Astrocyte (in vitro differentiated cells and primary cell): ENCODE data around the gene SRSF2. TPM values are rescaled to one million over a fixed set of nuclear protein-coding genes. Genes with fewer than 3 reads are reported as not detected.

ENCODE experiments used
- DNase-seq: peaks from one replicate; pipeline ENCODE4 v3.0.0-alpha.2; 2010; ENCODE audit warnings: low read depth
- FAIRE-seq: peaks from 2 replicates; lab custom pipeline; 2011; peaks lifted over from hg19 to GRCh38; lab: Jason Lieb, UNC
- H2AFZ ChIP-seq: 2 replicates; pipeline ENCODE4 v1.6.0; 2012; ENCODE audit warnings: low read depth, low read length, inconsistent platforms
- H3K27ac ChIP-seq: 2 replicates; pipeline ENCODE4 v1.5.1; 2011; ENCODE audit warnings: low read depth, low read length, inconsistent platforms
- H3K27me3 ChIP-seq: 2 replicates; pipeline ENCODE4 v1.6.0; 2011; ENCODE audit warnings: low read length, inconsistent platforms; ENCODE audit not compliant: insufficient read depth
- H3K36me3 ChIP-seq: 2 replicates; pipeline ENCODE4 v1.5.1; 2011; ENCODE audit warnings: low read length, inconsistent platforms; ENCODE audit not compliant: insufficient read depth
- H3K4me1 ChIP-seq: 2 replicates; pipeline ENCODE4 v1.5.1; 2011; ENCODE audit warnings: low read length, inconsistent platforms; ENCODE audit not compliant: insufficient read depth
- H3K4me2 ChIP-seq: 2 replicates; pipeline ENCODE4 v1.6.0; 2012; ENCODE audit warnings: low read length, inconsistent platforms
- H3K4me3 ChIP-seq: 2 replicates; pipeline ENCODE4 v1.5.1; 2011; ENCODE audit warnings: low read depth, mild to moderate bottlenecking, low read length, inconsistent platforms; ENCODE audit not compliant: insufficient read depth
- H3K79me2 ChIP-seq: 2 replicates; pipeline ENCODE4 v1.6.0; 2012; ENCODE audit warnings: mild to moderate bottlenecking, low read length, inconsistent platforms; ENCODE audit not compliant: insufficient read depth
- H3K9ac ChIP-seq: 2 replicates; pipeline ENCODE4 v1.6.0; 2012; ENCODE audit warnings: mild to moderate bottlenecking, low read length, inconsistent platforms
- H3K9me3 ChIP-seq: 2 replicates; pipeline ENCODE4 v1.5.1; 2012; ENCODE audit warnings: low read depth, mild to moderate bottlenecking, low read length, inconsistent platforms; ENCODE audit not compliant: insufficient read depth
- H4K20me1 ChIP-seq: 2 replicates; pipeline ENCODE4 v1.6.0; 2012; ENCODE audit warnings: low read length, inconsistent platforms; ENCODE audit not compliant: insufficient read depth
- H3K27ac Mint-ChIP-seq: one replicate; pipeline ENCODE4 v1.8.0; 2021; ENCODE audit warnings: mild to moderate bottlenecking, mixed read lengths; ENCODE audit not compliant: unreplicated experiment
- H3K27me3 Mint-ChIP-seq: one replicate; pipeline ENCODE4 v1.8.0; 2021; ENCODE audit warnings: low read depth, mixed read lengths; ENCODE audit not compliant: unreplicated experiment
- H3K36me3 Mint-ChIP-seq: one replicate; pipeline ENCODE4 v1.8.0; 2021; ENCODE audit warnings: low read depth, mixed read lengths; ENCODE audit not compliant: unreplicated experiment
- H3K4me1 Mint-ChIP-seq: one replicate; pipeline ENCODE4 v1.8.0; 2021; ENCODE audit warnings: low read depth, mixed read lengths; ENCODE audit not compliant: unreplicated experiment
- H3K4me3 Mint-ChIP-seq: one replicate; pipeline ENCODE4 v1.8.0; 2021; ENCODE audit warnings: mild to moderate bottlenecking, moderate library complexity, mixed read lengths; ENCODE audit not compliant: unreplicated experiment
- H3K9me3 Mint-ChIP-seq: one replicate; pipeline ENCODE4 v1.8.0; 2021; ENCODE audit warnings: mild to moderate bottlenecking, mixed read lengths; ENCODE audit not compliant: unreplicated experiment
- EZH2 ChIP-seq: IDR thresholded peaks from 2 replicates; pipeline ENCODE4 v1.6.1; 2012; ENCODE audit warnings: mild to moderate bottlenecking, low read length, inconsistent platforms; ENCODE audit not compliant: insufficient read depth
- total RNA-seq: library from RNA; stranded (reverse); gene quantifications from 2 replicates; pipeline ENCODE4 v1.2.1, GENCODE V29; 2021
- TF ChIP-seq, protein P1 (sequence below): IDR thresholded peaks from 2 replicates; pipeline ENCODE4 v1.5.1; 2011; ENCODE audit warnings: low read depth, mild to moderate bottlenecking, inconsistent platforms, low read length, moderate library complexity; ENCODE audit not compliant: insufficient read depth

Gene SRSF2
- total RNA-seq, 1 donor from 2014 or later, result 176 TPM

DNA sequence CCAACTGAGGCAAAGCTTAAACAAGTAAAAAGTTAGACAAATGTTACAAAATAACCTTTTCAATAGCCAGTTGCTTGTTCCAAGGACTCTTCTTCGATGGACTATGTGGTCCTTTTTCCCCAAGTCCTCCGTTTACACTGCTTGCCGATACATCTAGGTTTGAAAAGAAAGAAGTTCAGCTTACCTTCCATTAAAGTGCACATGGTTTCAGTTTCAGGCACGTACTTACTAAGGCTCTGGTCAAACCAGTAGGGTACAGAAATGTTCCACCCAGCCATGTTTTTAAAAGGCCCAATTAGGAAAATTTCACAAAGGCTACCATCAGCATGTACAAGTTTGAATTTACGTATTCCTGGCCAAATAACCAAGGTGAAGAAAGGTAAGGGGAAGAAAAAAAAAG lies 2.1 kb downstream of the SRSF2 start:
- Mint-ChIP-seq H3K9me3 (no peaks in the 10 kb centered on the region), H3K36me3 (peaks cover 15% of the 10 kb centered on the region), H3K27ac (peak overlapping the region; percentile 98), H3K4me3 (peak overlapping the region; percentile 99), H3K4me1 (peaks cover 18% of the 10 kb centered on the region), H3K27me3 (no peaks in the 10 kb centered on the region)
- H3K4me1 ChIP-seq, result peaks cover 35% of the 10 kb centered on the region
- H3K4me3 ChIP-seq, result peak overlapping the region; percentile 92
- H3K9me3 ChIP-seq, result no peaks in the 10 kb centered on the region
- H3K27ac ChIP-seq, result peak overlapping the region; percentile 18
- no peaks in the 10 kb centered on the region for H3K27me3 ChIP-seq
- no peak overlapping the region for H2AFZ ChIP-seq
- peaks cover 53% of the 10 kb centered on the region for H4K20me1 ChIP-seq
- H3K4me2 ChIP-seq, result peak overlapping the region; percentile 89
- peak overlapping the region; percentile 98 for H3K9ac ChIP-seq
- peaks cover 80% of the 10 kb centered on the region for H3K79me2 ChIP-seq
- FAIRE-seq (no peak), DNase-seq (no peak)
- TF ChIP-seq EZH2, result no peak
- TF ChIP-seq, protein P1, sequence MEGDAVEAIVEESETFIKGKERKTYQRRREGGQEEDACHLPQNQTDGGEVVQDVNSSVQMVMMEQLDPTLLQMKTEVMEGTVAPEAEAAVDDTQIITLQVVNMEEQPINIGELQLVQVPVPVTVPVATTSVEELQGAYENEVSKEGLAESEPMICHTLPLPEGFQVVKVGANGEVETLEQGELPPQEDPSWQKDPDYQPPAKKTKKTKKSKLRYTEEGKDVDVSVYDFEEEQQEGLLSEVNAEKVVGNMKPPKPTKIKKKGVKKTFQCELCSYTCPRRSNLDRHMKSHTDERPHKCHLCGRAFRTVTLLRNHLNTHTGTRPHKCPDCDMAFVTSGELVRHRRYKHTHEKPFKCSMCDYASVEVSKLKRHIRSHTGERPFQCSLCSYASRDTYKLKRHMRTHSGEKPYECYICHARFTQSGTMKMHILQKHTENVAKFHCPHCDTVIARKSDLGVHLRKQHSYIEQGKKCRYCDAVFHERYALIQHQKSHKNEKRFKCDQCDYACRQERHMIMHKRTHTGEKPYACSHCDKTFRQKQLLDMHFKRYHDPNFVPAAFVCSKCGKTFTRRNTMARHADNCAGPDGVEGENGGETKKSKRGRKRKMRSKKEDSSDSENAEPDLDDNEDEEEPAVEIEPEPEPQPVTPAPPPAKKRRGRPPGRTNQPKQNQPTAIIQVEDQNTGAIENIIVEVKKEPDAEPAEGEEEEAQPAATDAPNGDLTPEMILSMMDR, result no peak
- H3K36me3 ChIP-seq, result peaks cover 45% of the 10 kb centered on the region

DNA sequence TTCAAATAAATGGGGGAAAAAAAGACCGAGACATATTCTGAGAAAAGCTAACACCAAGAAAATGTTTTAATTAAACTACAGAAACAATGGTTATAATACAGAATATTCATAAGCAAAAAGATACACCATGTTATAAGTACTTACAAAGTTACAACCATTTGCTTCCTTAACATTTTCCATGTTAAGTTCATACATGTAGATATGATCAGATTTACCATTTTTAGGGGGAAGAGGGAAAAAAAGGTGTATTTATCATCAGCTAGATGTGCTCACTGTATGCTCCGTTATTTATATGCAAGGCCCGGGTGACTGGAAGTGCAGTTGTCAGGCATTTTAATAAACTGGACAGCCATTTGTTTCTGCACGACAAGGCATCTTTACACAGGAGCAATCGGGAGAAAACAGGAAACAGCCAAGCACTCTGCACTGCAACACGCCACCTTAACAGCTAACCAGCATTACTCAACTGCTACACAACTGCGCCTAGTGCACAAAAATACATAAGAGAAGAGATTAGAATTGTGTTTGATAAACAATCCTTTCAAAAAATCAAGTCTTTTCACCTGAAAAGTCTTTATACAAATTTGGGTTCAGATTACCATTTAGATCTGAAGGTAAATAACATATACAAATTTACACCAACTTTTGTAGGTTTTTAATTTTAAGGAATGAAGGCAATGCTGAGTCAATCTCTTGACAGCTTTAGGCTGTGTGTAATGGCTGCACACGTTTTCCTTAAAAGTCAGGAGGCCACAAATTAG lies 2.9 kb downstream of the SRSF2 start:
- DNase-seq, result no peak
- Histone ChIP-seq H3K9ac (peak overlapping the region; percentile 98), H4K20me1 (peaks cover 58% of the 10 kb centered on the region), H3K4me2 (peak overlapping the region; percentile 89), H2AFZ (no peak overlapping the region), H3K36me3 (peaks cover 45% of the 10 kb centered on the region), H3K9me3 (no peaks in the 10 kb centered on the region), H3K27ac (peak overlapping the region; percentile 18), H3K79me2 (peaks cover 81% of the 10 kb centered on the region), H3K27me3 (no peaks in the 10 kb centered on the region), H3K4me1 (peaks cover 35% of the 10 kb centered on the region), H3K4me3 (peak overlapping the region; percentile 92)
- no peaks in the 10 kb centered on the region for H3K9me3 Mint-ChIP-seq
- no peak for FAIRE-seq
- H3K4me3 Mint-ChIP-seq, result peak overlapping the region; percentile 99
- H3K36me3 Mint-ChIP-seq, result peaks cover 18% of the 10 kb centered on the region
- no peak overlapping the region for H3K27ac Mint-ChIP-seq
- TF ChIP-seq, protein P1, result no peak
- no peak for TF ChIP-seq EZH2
- H3K27me3 Mint-ChIP-seq, result no peaks in the 10 kb centered on the region
- peaks cover 20% of the 10 kb centered on the region for H3K4me1 Mint-ChIP-seq

DNA sequence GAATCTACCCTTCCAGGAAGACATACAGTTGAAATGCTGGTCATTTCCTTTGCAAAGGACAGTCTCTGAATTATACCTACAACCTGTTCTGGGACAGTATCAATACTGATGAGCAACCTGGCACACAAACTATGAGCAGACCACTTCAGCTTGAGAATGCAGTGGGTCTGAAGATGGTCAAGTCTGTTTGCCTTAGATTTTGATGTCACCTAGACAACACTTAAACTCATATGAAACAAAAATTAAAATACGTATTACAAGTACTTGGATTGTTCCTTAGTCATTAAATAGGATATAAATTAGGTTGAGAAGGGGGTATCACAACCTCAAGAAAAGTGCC lies 3.5 kb downstream of the SRSF2 start:
- Histone ChIP-seq H3K9me3 (no peaks in the 10 kb centered on the region), H3K4me2 (peak overlapping the region; percentile 89), H3K4me1 (peaks cover 29% of the 10 kb centered on the region), H2AFZ (no peak overlapping the region), H3K4me3 (peak overlapping the region; percentile 92), H3K27ac (no peak overlapping the region), H3K36me3 (peaks cover 45% of the 10 kb centered on the region), H3K9ac (peak overlapping the region; percentile 98), H4K20me1 (peaks cover 59% of the 10 kb centered on the region), H3K79me2 (peaks cover 82% of the 10 kb centered on the region), H3K27me3 (no peaks in the 10 kb centered on the region)
- Mint-ChIP-seq H3K4me3 (peak overlapping the region; percentile 99), H3K27ac (peak overlapping the region; percentile 3), H3K9me3 (no peaks in the 10 kb centered on the region), H3K4me1 (peaks cover 20% of the 10 kb centered on the region), H3K27me3 (no peaks in the 10 kb centered on the region), H3K36me3 (peaks cover 18% of the 10 kb centered on the region)
- FAIRE-seq (no peak), DNase-seq (no peak)
- TF ChIP-seq, protein P1, result no peak
- TF ChIP-seq EZH2, result no peak
